ENCODE data around the gene PROSER3. TPM values are rescaled to one million over a fixed set of nuclear protein-coding genes. Genes with fewer than 3 reads are reported as not detected.

The PROSER3 gene
- total RNA-seq = 1.3 and 1.4 TPM in 2 replicates

- DNase-seq (ENCODE audit: low read depth in 2 of 2) = peak; percentile 99 to 100
These were observed at the start of gene PROSER3 for GRCh38 chr19:35757749-35758608. Gene PROSER3, plus strand, starts transcription at chr19:35758176. Its CDS starts 40 bp downstream, at chr19:35758216.

- DNase-seq (ENCODE audit: low read depth in 2 of 2) = no peak
These were observed 49.6 kb upstream of the PROSER3 start for GRCh38 chr19:35708391-35708790.

GRCh38 chr19:35710784-35711723 is 46.9 kb upstream of the PROSER3 start:
- no peak for DNase-seq (ENCODE audit: low read depth in 2 of 2)

- DNase-seq (ENCODE audit: low read depth in 2 of 2) = no peak
These were observed 45.1 kb upstream of the PROSER3 start for GRCh38 chr19:35712567-35713505.

GRCh38 chr19:35713506-35713850 is 44.5 kb upstream of the PROSER3 start:
- DNase-seq (ENCODE audit: low read depth in 2 of 2) = no peak

- DNase-seq (ENCODE audit: low read depth in 2 of 2) = no peak
These were observed 44.0 kb upstream of the PROSER3 start for GRCh38 chr19:35713904-35714495.

- no peak for DNase-seq (ENCODE audit: low read depth in 2 of 2)
These were observed 43.2 kb upstream of the PROSER3 start for GRCh38 chr19:35714601-35715354.

GRCh38 chr19:35715355-35715809 is 42.6 kb upstream of the PROSER3 start:
- DNase-seq (ENCODE audit: low read depth in 2 of 2) = no peak

- peak; percentile 41 to 60 for DNase-seq (ENCODE audit: low read depth in 2 of 2)
These were observed 41.8 kb upstream of the PROSER3 start for GRCh38 chr19:35715981-35716800.

- DNase-seq (ENCODE audit: low read depth in 2 of 2) = peak; percentile 95 to 97
These were observed 40.9 kb upstream of the PROSER3 start for GRCh38 chr19:35716801-35717664.

- no peak for DNase-seq (ENCODE audit: low read depth in 2 of 2)
These were observed 40.2 kb upstream of the PROSER3 start, which contains the start of gene KMT2B for GRCh38 chr19:35717665-35718344. Gene KMT2B, plus strand, starts transcription at chr19:35718003. Its CDS starts 16 bp downstream, at chr19:35718019.

- peak; percentile 29 to 34 for DNase-seq (ENCODE audit: low read depth in 2 of 2)
These were observed 39.5 kb upstream of the PROSER3 start for GRCh38 chr19:35718345-35719041.

GRCh38 chr19:35719402-35720162 is 38.4 kb upstream of the PROSER3 start:
- no peak for DNase-seq (ENCODE audit: low read depth in 2 of 2)

- DNase-seq (ENCODE audit: low read depth in 2 of 2) = no peak
These were observed 37.8 kb upstream of the PROSER3 start for GRCh38 chr19:35720163-35720524.

GRCh38 chr19:35720648-35721047 is 37.3 kb upstream of the PROSER3 start:
- no peak for DNase-seq (ENCODE audit: low read depth in 2 of 2)

GRCh38 chr19:35721374-35721773 is 36.6 kb upstream of the PROSER3 start:
- DNase-seq (ENCODE audit: low read depth in 2 of 2) = no peak
